GM18520 (cell line): Measurements from ENCODE around the gene PNPLA5.
"Not testable (repeated sequence)": the region's sequence is repeated elsewhere in the genome, so short reads cannot be mapped to it uniquely, and the experiment has no call there.

Source experiments
- ATAC-seq: cut with Tn5 transposase; IDR thresholded peaks from one replicate; pipeline ENCODE4 v1.9.1; 2021; ENCODE audit not compliant: unreplicated experiment

Gene PNPLA5

GRCh38 chr22:43903033-43903432, 11.2 kb upstream of the PNPLA5 start:
- ATAC-seq = not testable (repeated sequence)

DNA sequence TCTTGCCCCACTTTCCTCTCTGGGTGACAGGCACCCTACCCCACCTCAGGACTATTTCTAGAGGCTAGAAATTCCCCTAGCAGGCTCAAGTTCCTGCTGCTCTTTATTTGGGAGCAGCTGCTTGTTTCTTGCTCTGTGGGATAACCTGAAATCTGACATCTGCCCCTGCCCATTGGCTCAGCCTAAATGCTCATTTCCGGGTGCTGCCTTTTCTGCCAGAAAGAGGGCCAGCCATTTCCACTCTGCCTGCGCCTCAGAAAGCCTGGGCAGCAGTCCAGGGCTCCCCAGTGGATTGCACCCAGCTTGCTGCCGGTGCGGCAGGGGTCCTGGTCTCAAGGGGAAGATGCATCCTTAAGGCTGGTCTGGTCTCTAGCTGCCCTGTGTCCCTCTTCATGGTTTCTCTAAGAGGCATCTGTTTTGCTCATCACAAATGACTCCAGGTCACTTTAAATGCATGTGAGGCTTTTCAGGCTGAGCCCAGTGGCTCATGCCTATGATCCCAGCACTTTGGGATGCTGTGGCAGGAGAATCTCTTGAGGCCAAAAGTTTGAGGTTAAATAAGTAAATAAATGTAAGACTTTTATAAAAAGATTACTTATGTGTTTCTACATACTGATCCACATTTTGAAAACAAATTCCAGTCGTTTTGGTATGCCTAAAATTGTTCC, 10.3 kb upstream of the PNPLA5 start:
- ATAC-seq = no peak

DNA sequence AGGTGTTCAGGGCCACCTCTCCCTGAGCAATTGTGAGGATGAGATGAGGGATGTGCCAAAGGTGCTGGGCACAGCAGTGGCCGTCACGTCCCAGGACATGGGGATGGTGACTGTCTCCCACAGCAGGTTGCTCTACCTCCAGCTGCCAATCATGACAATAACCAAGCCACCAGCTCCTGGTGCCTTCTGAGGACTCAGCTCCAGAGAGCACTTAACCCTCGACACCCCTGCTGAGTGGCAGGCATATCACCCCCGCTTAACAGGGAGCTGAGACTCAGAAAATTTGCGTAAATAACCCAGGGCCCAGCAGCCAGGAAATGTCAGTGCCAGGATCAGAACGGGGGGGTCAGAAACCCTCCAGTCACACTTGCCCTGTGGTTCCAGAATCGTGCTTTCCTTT, 8.4 kb upstream of the PNPLA5 start:
- ATAC-seq = no peak

DNA sequence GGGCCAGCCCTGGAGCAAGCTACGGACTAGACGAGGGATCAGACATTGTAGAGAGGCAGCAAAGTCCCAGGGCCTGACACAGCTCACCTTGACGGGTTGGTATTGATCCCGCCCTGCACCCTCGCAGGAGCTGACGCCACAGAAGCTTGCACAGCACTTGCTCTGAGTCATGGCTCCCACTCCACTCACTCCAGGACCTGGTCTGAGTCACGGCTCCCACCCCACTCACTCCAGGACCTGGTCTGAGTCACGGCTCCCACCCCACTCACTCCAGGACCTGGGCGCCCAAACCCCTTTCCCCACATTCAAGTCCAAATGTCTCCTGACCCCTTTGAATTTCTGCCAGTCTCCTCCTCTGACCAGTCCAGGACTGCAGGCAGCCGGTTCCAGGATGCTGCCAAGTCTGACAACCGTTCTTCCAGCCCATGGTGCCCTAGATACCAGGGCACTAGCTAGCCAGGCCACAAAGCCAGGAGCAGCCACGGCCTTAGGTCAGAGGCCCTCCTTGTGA, 6.0 kb upstream of the PNPLA5 start:
- no peak for ATAC-seq

- ATAC-seq = no peak
Measured at GRCh38 chr22:43895986-43896645, 4.3 kb upstream of the PNPLA5 start.

DNA sequence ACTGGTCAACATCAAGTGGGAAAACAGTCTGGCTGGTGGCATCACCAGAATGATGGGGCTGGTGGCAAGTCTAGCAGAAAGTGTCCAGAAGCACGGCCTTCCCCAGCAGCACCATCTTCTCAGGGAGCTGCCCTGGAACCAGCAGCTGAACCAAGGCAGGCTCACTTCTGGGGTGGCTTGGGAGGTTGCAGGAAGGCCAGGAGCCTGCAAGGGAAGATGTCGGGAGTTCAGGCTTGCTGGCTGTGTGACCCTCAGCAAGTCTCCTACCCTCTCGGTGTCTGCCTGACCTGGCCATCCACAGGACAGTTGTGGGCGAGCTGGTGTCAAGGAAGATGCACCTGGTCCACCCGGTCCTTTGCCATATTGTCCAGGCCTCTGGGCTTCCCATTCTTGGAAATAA, 2.3 kb upstream of the PNPLA5 start:
- no peak for ATAC-seq

DNA sequence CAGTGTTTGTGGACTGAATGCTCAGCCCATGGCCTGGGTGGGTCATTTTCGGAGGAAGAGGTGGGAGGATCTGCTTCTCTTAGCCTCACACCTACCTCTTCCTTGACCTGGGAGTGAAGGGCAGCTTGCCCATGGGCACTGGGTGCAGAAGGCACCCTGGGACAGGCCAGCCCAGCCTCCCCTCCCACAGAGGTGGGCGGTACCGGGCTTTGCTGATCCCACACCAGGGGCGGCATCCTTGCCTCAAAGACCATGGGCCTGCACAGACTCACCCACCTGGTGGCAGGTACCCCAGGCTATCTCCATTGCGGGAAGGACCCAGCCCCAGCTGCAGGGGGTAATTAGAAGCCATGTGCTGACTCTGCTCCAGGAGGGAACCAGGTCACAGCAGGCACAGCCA, 1.5 kb upstream of the PNPLA5 start:
- ATAC-seq = no peak

DNA sequence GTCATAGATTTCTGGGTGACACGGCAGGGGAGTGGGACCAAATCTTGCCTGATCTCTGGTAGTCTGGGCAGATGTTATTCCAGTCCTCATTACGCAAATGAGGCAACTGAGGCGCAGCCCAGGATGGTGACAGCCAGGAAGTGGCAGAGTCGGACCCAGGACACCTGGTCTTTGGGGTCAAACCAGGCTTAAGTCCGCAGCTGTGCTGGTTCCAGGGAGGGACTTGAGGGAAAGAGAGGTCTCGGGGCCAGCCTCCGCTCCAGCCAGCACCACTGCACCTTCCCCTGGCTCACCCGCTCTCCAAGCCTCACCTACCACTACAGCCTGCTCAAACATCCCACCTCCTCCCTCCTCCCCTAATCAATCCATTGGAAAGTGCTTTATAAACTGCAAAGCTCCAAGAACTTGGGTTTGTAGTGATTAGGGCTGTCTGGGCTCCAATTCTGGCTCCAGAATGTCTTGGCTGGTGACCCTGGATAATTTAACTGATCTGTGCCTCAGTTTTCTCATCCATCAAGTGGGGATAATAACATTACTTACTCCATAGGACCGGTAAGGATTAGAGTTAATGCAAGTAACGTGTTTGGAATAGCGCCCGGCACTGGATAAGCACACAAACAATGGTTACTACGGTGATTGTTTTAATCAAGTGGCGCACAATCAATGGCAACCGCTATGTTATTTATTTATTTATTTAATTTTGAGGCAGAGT, 526 bp upstream of the PNPLA5 start:
- no peak for ATAC-seq

DNA sequence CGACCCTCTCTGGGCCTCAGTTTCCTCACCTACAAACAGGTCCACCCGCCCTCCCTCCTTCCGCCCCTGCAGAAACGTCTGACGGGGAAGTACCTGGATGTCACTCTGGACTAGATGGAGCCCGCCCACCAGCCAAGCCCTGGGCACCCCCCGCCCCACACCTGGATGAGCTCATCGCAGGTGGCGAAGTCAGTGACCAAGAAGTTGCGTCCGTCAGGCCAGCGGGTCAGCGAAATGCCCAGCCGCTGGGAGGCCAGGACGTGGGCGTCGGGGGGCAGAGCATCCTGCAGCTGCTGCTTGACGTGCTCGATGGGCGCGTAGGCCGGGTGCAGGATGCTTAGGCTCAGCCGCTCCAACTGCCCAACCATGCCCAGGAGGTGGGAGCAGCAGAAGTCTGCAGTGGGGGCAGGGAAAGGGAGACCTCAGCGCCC, 897 bp downstream of the PNPLA5 start:
- no peak for ATAC-seq

GRCh38 chr22:43889860-43890253, 2.0 kb downstream of the PNPLA5 start:
- no peak for ATAC-seq

DNA sequence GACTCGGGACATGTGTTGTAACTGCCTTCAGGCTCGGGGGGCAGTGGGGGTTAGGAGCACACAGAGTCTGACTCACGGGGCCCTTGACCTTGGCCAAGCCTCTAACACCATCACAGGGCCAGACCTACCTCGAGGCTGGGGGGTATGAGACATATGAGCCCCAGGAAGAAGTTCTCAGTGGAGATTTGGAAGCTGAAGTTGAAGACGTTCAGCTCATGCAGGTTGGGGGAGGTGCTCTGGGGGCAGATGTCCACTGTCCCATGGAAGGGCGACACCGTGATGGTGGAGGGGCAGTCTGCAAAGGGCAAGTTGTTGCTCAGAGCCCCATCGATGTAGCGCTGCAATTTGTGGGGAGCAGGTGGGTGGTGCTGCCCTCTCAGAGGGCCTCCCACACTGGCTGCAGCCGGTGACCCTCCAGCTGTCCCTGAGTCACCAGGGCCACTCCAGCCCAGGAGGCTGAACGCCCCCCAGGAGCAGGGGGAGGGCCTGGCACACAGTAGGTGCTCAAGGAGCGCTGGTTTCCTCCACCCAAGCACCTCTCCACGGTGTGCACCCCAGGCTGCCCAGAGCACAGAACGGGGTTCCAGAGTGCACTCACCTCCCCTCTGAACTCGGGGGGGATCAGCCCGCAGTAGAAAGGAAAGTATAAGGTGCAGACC, 2.5 kb downstream of the PNPLA5 start:
- ATAC-seq = no peak

DNA sequence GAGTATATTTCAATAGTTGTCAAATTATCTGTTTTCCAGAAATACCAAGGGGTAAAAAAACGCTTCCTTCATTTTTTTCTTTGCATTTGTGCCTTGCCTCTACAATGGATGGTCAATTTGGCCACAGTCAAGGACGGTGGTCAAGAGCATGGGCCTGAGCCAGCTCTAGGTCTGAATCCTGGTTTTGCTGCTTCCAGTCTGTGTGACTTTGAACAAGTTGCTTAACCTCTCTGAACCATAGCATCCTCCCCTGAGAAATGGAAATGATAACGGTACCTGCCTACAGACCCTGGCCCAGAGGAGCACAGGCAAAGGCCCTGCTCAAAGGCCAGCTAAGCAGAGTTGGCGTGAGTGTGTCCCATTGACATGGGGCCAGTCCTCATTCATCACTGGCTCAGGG, 3.1 kb downstream of the PNPLA5 start:
- no peak for ATAC-seq

DNA sequence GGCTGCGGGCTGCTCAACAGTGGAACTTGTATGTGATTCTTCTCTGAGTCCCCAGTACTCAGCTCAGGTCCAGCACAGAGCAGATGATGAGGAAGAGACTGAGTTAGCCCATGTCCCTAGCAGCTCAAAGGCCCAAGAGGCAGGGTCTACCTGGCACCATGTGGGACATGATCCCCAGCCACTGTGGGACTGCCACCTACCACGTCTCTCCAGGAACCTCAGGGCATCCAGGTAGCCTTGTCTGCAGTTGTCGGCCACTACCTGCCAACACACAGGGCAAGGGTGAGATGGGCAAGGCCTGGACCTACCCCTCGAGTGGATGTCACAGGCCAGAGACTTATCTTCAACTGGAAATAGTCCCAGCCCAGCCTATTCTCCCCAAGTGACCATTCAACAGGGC, 4.4 kb downstream of the PNPLA5 start:
- ATAC-seq = no peak

GRCh38 chr22:43886231-43886630, 5.6 kb downstream of the PNPLA5 start:
- ATAC-seq = no peak

GRCh38 chr22:43885786-43886185, 6.0 kb downstream of the PNPLA5 start:
- no peak for ATAC-seq

- ATAC-seq = no peak
Measured at GRCh38 chr22:43885319-43885671, 6.5 kb downstream of the PNPLA5 start.

DNA sequence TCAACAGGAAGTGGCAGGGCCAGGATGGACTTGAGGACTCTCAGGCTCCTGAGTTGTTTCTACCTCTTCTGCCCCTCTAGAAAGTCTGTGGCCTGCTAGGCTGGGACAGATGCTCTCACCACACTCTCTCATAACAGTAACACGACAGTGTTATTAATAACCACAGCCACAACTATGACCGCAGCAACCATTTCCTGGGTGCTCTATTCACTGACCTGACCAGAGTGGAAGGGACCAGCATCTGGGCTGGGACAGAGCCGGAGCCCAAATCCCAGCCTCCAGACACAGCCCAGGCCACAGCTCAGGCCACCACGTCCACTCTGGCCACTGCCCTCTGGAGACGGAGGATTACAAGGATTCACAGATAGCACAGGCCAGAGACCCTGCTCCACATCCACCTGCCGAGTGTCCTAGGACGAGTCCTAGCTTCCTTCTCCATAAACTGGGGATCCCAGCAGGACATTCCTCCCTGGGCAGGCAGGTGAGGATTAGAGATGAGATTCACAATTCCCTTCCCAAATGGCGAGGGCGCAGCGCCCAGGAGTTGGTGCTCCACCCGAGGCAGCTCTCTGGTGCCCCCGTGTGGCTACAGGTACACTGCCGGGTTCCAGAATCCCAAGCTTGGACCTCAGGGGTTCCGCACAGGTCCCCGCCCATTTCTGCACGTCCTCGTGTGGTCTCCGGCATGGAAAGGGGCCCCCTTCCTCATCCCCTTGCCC, 7.1 kb downstream of the PNPLA5 start:
- no peak for ATAC-seq

GRCh38 chr22:43883719-43884415, 7.9 kb downstream of the PNPLA5 start:
- no peak for ATAC-seq

GRCh38 chr22:43883012-43883661, 8.7 kb downstream of the PNPLA5 start:
- ATAC-seq = no peak
